NCI-H774 (cell line): ENCODE measurements around the gene CTBP1.

Source experiments
- DNase-seq: peaks from one replicate; lab custom pipeline; 2025; lab: John Stamatoyannopoulos, UW

CTBP1 gene

GRCh38 chr4:1210971-1211370 is 38.0 kb downstream of the CTBP1 start:
- no peak for DNase-seq

GRCh38 chr4:1210241-1210841 is 38.6 kb downstream of the CTBP1 start:
- no peak for DNase-seq

- DNase-seq, result no peak
Observed at GRCh38 chr4:1209821-1210220, 39.1 kb downstream of the CTBP1 start.

DNA sequence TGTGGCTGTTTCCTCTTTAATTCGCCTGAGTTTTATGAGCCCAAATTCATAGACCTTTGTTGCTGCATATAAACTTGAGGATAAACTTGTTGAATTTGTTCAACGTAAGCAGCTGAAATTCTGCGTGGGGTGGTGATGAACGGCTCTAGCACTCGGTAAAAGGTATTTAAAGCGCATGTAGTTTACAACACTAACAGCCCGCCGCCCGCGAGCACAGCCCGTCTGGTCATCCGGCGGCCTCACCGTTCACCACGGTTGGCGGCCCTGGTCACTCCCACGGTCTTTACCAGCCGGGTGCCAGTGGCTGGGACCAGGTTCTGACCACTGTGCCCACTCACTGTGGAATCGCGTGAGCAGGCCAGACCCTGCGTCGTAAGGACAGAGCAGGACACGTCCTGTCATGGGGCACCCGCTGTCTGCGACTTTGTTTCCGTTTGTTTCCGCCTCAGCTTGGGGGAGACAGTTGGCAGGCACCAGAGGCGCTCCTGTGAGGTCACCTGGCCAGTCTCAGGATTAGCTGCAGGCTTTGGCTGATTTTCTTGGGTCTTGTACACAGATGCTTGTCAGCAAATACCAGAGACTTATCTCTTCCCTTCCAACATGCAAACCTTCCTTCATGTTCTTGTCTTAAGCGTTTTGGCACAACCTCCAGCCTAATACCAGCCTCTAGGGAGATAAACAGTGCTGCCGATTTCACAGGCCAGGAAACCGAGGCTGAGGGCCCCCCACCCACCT is 39.8 kb downstream of the CTBP1 start:
- DNase-seq, result no peak

GRCh38 chr4:1208266-1208961 is 40.5 kb downstream of the CTBP1 start:
- no peak for DNase-seq

GRCh38 chr4:1207603-1208265 is 41.2 kb downstream of the CTBP1 start:
- DNase-seq, result no peak

- no peak for DNase-seq
Observed at GRCh38 chr4:1207157-1207470, 41.8 kb downstream of the CTBP1 start.

- DNase-seq, result no peak
Observed at GRCh38 chr4:1206299-1207156, 42.4 kb downstream of the CTBP1 start.

DNA sequence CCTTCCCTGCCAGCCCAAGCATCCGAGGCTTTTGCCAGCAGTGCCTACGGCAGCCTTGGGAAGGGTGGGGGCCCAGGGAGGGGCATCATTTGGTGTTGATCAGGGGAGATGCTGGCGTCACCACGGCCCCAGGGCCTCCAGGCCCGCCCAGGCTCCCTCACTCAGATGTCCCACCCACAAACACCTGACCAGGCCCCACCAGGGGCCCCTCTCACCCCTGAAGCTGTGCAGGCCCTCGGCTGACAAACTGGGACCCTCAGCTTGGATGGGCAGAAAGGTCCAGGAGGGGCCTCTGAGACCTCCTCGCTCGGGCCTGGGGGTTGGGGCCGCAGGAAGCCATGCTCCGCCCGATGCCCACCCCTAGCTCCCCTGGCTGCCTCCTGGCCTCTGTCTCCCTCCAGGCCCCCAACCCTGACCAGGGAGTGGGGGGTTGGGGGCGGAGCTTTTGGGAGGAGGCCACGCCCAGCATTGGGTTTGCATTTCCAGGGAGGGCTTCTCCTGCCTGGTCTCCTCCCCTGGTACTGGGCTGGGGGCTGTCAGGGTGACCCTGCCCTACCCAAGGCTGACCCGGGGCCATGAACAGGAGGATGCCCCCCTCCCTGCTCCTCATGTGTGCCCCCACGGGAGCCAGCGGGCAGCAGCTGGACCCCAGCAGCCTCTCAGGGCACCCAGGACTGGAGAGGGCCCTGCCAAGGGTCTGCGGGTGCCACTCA is 43.2 kb downstream of the CTBP1 start:
- no peak for DNase-seq

DNA sequence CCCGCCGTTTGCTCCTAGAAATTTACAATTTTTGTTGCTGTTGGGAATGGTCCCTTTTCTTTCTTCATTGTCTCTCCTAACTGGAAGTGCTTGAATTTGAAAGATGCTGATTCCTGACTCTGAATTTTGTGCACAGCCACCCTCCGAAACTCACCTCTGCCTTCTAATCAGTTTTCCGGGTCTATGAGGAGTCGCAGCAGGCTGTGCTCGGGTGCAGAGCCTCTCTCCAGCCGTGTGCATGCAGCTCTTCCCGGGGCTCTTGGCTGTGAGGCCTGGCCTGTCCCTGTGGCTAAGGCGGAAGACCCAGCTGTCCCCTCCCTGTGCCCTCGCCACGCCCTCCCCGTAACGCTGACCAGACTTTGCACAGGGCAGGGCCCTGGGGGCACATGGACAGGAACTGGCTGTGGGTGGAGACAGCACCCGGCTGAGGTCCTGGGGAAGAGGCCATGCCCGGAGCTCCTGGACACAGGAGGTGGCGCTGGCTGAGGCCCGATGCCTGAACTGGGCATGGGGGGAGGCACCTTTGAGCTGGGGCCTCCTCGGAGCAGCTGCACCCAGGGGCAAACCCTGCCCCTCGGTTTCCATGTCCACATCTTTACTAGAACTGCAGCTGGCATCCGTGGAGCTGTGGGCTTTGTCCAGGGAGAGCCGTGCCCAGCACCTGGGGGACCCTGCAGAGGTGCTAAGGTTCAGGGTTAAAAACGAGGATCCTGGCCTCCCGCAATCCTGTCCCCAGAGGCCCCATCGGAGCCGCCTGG is 43.9 kb downstream of the CTBP1 start:
- DNase-seq, result no peak

- no peak for DNase-seq
Observed at GRCh38 chr4:1204286-1204827, 44.6 kb downstream of the CTBP1 start.

DNA sequence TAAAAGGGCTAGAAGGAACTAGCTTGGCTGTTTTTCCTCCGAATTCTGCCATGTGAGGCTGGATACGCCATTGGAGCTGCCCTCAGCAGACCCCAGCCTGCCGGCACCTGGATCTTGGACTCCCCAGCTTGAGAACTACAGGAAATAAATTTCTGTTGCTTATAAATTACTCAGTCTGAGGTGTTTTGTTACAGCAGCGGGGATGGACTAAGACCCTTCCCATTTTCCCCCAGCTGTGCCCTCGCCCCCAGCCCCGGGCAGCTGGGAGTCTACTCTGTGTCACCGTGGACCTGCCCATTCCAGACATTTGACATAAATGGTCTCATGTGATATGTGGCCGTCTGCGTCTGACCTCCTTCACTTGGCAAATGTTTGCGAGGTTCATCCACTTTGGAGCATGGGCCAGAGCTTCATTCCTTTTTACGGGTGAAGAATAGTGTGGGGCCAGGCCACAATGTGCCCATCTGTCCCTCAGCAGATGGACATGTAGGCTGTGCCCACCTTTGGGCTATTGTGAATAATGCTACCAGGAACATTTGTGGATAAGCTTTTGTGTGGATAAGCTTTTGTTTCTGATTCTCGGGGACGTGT is 45.8 kb downstream of the CTBP1 start:
- DNase-seq, result no peak

- DNase-seq, result no peak
Observed at GRCh38 chr4:1202526-1203011, 46.4 kb downstream of the CTBP1 start.

DNA sequence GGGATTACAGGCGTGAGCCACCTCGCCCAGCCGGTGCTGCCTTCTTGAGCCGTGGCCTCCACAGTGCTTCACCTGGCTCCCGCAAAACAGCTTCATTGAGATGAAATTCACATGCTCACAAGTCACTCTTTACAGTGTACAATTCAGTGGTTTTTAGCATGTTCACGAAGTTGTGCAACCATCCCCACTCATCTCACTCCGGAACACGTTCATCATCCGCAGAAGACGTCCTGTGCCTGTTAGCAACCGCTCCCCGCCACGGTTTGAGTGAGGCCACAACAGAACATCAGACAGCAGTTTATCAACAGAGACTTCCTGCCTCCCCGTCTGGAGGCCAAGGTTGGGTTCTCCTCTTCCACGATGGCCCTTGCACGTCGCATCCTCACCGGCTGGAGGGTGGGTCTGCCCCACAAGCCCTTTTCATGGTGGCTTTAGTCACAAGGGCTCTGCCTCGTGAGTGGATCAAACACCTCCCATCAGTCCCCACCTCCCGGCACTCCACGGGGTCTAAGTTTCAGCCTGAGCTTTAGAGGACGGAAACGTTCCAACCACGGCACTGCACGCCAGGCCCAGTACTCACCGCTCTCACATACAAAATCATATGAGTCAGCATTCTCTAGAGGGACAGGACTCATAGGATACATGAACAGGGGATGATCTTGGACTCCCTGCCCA is 46.9 kb downstream of the CTBP1 start:
- DNase-seq, result no peak

DNA sequence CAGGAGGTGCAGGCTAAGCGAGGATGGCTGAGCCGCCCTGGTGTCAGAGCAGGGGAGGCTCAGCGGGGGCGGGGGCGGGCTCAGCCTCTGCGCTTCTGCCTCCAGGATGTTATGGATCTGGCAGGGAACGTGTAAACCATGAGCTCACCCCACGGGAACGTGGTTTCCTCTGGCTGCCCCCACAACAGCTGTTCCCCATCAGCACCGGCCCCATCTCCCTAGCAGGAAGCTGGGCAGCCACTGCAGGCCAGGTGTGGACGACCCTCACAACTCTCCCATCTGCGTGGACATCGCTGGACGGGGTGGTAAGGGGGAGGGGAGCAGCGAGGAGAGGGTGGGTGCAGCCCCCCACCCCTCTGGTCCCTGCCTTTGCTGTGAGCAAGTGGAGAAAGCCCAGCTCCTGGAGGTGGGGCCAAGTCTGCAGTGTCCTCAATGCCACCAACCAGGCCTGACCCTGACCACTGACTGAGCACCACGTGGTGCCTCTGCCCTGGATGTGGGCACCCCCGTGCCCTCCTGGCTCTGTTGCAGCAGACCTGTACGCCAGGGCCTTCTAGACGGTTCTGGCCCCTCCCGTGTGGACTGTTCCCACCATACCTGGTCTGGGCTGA is 48.4 kb downstream of the CTBP1 start:
- no peak for DNase-seq

- no peak for DNase-seq
Observed at GRCh38 chr4:1199556-1200331, 49.2 kb downstream of the CTBP1 start.

GRCh38 chr4:1198098-1198844 is 50.7 kb downstream of the CTBP1 start:
- no peak for DNase-seq
